ENCODE measurements around the gene CFAP161.
A peak's percentile ranks its signal among the peaks of the same experiment; 100 is the strongest.

CFAP161 gene

GRCh38 chr15:81160312-81161159 lies 26.5 kb downstream of the CFAP161 start:
- Histone ChIP-seq H3K9me2 (replicated peaks; ENCODE audit: insufficient read depth, low read length) (no peaks in the 10 kb centered on the region), H3K4me1 (ENCODE audit: low read length) (peaks cover 26% of the 10 kb centered on the region), H3K27ac (ENCODE audit: low read length) (peak overlapping the region; percentile 1; the same call in 1 of the 2 replicates), H3K4me3 (ENCODE audit: low read length) (no peak overlapping the region), H3K36me3 (replicated peaks; ENCODE audit: insufficient read depth, low read length) (no peaks in the 10 kb centered on the region), H3F3A (ENCODE audit: insufficient read depth, low read length) (peaks cover 7% of the 10 kb centered on the region; the same call in 1 of the 2 replicates), H3K9ac (ENCODE audit: low read length) (no peak overlapping the region), H3K79me2 (ENCODE audit: low read length) (no peaks in the 10 kb centered on the region), H3K9me3 (replicated peaks; ENCODE audit: insufficient read depth, low read length) (no peaks in the 10 kb centered on the region), H3K4me2 (ENCODE audit: low read depth, low read length) (no peak overlapping the region), H4K20me1 (ENCODE audit: insufficient read depth, low read length) (no peaks in the 10 kb centered on the region), H2AFZ (ENCODE audit: low read length) (peak overlapping the region; percentile 21; the same call in 1 of the 2 replicates), H3K27me3 (replicated peaks; ENCODE audit: insufficient read depth, low read length) (no peaks in the 10 kb centered on the region)
- no peak for DNase-seq
- TF ChIP-seq EZH2 (optimal IDR thresholded peaks at IDR 0.05; ENCODE audit: low read depth, low read length) = no peak
- no peak for TF ChIP-seq CTCF (IDR thresholded peaks at IDR 0.05; ENCODE audit: low read length)
- TF ChIP-seq EZH2phosphoT487 (IDR thresholded peaks at IDR 0.05; ENCODE audit: low read length) = no peak

GRCh38 chr15:81161160-81161673 lies 27.1 kb downstream of the CFAP161 start:
- peaks cover 7% of the 10 kb centered on the region; the same call in 1 of the 2 replicates for H3F3A ChIP-seq (ENCODE audit: insufficient read depth, low read length)
- H3K79me2 ChIP-seq (ENCODE audit: low read length) = no peaks in the 10 kb centered on the region
- TF ChIP-seq CTCF (IDR thresholded peaks at IDR 0.05; ENCODE audit: low read length) = no peak
- no peak for TF ChIP-seq EZH2phosphoT487 (IDR thresholded peaks at IDR 0.05; ENCODE audit: low read length)
- TF ChIP-seq EZH2 (optimal IDR thresholded peaks at IDR 0.05; ENCODE audit: low read depth, low read length) = no peak
- H3K9ac ChIP-seq (ENCODE audit: low read length) = no peak overlapping the region
- no peak overlapping the region for H3K4me3 ChIP-seq (ENCODE audit: low read length)
- DNase-seq = peak; percentile 75
- H3K4me1 ChIP-seq (ENCODE audit: low read length) = peaks cover 26% of the 10 kb centered on the region
- H3K9me3 ChIP-seq (replicated peaks; ENCODE audit: insufficient read depth, low read length) = no peaks in the 10 kb centered on the region
- H3K27ac ChIP-seq (ENCODE audit: low read length) = peak overlapping the region; percentile 1; the same call in 1 of the 2 replicates
- H3K9me2 ChIP-seq (replicated peaks; ENCODE audit: insufficient read depth, low read length) = no peaks in the 10 kb centered on the region
- H3K4me2 ChIP-seq (ENCODE audit: low read depth, low read length) = peak overlapping the region; percentile 29; the same call in 1 of the 2 replicates
- no peaks in the 10 kb centered on the region for H3K27me3 ChIP-seq (replicated peaks; ENCODE audit: insufficient read depth, low read length)
- no peaks in the 10 kb centered on the region for H4K20me1 ChIP-seq (ENCODE audit: insufficient read depth, low read length)
- no peaks in the 10 kb centered on the region for H3K36me3 ChIP-seq (replicated peaks; ENCODE audit: insufficient read depth, low read length)
- H2AFZ ChIP-seq (ENCODE audit: low read length) = peak overlapping the region; percentile 21; the same call in 1 of the 2 replicates

DNA sequence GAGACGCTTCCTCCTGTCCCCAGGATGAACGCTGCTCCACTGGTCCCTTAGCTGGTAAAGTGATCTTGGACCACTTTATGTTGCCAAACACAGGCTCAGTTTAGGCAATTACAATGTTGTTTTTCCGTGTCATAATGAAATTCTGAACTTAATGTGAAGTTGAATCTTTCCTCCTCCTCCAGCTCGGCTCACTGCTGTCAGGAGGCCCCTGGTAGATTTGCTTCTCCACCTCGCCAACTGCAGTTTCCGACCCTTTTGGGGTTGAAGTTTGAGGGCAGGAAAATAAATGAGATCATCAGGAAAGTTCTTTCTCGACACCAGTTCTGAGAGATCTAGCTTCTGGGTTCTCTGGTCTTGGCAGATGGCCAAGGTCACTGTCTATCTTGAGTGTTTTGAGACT lies 27.8 kb downstream of the CFAP161 start:
- H3F3A ChIP-seq (ENCODE audit: insufficient read depth, low read length) = peaks cover 7% of the 10 kb centered on the region; the same call in 1 of the 2 replicates
- peak overlapping the region; percentile 29; the same call in 1 of the 2 replicates for H3K4me2 ChIP-seq (ENCODE audit: low read depth, low read length)
- H2AFZ ChIP-seq (ENCODE audit: low read length) = no peak overlapping the region
- H3K9ac ChIP-seq (ENCODE audit: low read length) = no peak overlapping the region
- H3K36me3 ChIP-seq (replicated peaks; ENCODE audit: insufficient read depth, low read length) = no peaks in the 10 kb centered on the region
- H3K4me3 ChIP-seq (ENCODE audit: low read length) = no peak overlapping the region
- no peaks in the 10 kb centered on the region for H3K27me3 ChIP-seq (replicated peaks; ENCODE audit: insufficient read depth, low read length)
- TF ChIP-seq EZH2phosphoT487 (IDR thresholded peaks at IDR 0.05; ENCODE audit: low read length) = no peak
- no peak for TF ChIP-seq EZH2 (optimal IDR thresholded peaks at IDR 0.05; ENCODE audit: low read depth, low read length)
- no peak for TF ChIP-seq CTCF (IDR thresholded peaks at IDR 0.05; ENCODE audit: low read length)
- no peaks in the 10 kb centered on the region for H3K9me2 ChIP-seq (replicated peaks; ENCODE audit: insufficient read depth, low read length)
- DNase-seq = no peak
- H4K20me1 ChIP-seq (ENCODE audit: insufficient read depth, low read length) = no peaks in the 10 kb centered on the region
- H3K27ac ChIP-seq (ENCODE audit: low read length) = no peak overlapping the region
- no peaks in the 10 kb centered on the region for H3K79me2 ChIP-seq (ENCODE audit: low read length)
- no peaks in the 10 kb centered on the region for H3K9me3 ChIP-seq (replicated peaks; ENCODE audit: insufficient read depth, low read length)
- peaks cover 26% of the 10 kb centered on the region for H3K4me1 ChIP-seq (ENCODE audit: low read length)
